ENCODE data around the gene SLAMF9.

The SLAMF9 gene

DNA sequence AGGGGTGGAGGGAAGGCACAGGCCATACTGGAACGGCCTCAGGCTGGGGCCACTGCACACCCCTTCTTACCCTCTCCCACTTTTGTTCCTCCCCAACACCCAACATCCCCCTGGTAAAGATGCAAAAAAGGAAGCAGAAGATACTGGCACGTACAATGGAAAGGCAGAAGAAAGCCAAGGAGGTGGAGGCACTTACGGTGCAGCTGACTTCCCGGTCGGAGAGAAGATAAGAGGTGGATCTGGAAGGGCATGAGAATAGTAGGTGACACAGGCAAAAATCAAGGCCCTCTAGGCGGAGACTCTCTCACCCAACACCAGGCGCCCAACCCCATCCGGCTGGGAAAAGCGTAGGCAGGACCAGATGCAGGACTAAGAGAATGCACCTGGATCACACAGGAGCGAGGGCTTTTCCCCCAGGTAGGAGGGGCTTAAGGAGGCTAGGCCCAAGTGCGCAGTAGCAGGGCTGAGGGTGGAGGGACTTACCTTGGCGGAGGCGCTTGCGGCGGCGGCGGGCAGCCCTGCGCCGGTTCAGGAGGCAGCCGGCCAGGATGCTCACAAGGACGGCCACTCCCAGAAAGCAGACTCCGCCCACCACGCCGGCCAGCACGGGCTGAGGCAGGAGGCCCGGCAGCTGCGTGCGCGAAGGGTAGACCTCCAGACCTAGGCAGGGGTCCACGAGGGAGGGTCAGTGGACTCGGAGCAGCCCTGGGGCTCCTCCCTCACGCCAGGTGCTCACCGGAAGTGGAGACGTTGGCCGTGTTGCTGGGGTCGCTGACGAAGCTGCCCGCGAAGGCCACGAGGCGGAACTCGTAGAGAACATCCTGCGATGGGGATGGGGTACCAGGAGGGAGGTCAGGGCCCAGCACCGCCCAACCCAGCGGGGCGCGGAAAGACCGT, 24.6 kb downstream of the SLAMF9 start:
- no peak for DNase-seq (ENCODE audit: low spot score)
- TF ChIP-seq, protein P1, sequence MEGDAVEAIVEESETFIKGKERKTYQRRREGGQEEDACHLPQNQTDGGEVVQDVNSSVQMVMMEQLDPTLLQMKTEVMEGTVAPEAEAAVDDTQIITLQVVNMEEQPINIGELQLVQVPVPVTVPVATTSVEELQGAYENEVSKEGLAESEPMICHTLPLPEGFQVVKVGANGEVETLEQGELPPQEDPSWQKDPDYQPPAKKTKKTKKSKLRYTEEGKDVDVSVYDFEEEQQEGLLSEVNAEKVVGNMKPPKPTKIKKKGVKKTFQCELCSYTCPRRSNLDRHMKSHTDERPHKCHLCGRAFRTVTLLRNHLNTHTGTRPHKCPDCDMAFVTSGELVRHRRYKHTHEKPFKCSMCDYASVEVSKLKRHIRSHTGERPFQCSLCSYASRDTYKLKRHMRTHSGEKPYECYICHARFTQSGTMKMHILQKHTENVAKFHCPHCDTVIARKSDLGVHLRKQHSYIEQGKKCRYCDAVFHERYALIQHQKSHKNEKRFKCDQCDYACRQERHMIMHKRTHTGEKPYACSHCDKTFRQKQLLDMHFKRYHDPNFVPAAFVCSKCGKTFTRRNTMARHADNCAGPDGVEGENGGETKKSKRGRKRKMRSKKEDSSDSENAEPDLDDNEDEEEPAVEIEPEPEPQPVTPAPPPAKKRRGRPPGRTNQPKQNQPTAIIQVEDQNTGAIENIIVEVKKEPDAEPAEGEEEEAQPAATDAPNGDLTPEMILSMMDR (IDR thresholded peaks at IDR 0.05; ENCODE audit: extremely low read depth, missing control alignments): no peak

DNA sequence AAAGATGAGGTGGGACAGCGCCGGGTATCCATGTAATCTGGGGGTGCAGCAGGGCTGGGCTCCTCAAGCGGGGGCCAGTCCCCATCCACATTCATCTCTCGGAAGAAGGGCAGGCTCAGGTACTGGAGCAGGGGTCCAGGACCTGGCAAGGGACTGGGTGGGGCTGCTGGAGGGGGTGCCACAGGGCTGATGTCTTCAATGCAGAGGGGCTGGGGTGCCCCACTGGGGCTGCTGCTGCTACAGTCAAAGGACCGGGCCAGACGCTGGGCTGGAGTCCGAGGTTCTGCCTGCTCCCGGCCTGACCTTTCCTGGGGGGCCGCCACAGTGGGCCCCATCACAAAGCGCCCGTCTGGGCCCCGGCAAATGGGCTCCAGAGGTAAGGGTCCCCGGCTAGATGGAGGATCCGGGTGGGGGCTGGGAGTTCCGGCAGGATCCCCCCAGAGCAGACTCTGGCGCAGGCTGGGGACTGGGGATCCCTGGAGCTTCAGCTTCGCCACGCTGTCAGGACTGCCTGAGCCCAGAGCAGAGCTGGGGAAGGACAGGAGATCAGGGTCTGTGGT, 25.5 kb downstream of the SLAMF9 start:
- TF ChIP-seq, protein P1 (IDR thresholded peaks at IDR 0.05; ENCODE audit: extremely low read depth, missing control alignments): no peak
- DNase-seq (ENCODE audit: low spot score): no peak

- TF ChIP-seq, protein P1 (IDR thresholded peaks at IDR 0.05; ENCODE audit: extremely low read depth, missing control alignments): no peak
- peak; percentile 53 for DNase-seq (ENCODE audit: low spot score)
Measured at GRCh38 chr1:159927849-159928431, 26.1 kb downstream of the SLAMF9 start.

DNA sequence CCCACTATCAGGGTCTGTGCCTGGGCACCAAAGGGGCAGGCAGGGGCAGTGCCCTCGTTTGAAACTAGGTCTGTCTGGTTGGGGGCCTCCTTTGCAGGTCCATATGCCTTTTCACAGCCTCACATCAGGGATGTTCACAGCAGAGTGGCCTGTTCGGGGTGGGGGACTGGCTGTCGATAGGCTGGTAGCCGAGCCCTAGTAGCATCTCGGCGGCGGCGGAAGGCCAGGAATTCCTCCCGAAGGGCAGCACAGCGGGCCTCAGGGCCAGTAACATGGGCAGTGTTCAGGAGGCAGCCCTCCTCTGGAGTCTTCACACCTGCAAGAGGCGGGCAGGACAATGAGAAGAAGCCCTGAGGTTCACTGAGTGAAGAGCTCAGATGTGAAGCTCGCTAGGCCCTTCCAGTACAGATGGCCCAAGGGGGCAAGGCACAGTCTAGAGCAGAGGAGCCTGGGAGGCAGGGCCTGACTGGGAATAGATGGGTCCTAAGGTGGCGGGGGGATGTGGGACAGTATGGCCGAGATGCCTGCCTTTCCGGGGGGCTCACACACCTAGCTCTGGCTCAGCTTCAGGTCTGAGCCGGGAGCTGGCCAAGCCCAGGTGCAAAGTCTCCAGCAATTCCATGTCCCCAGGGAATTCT, 26.7 kb downstream of the SLAMF9 start:
- no peak for DNase-seq (ENCODE audit: low spot score)
- TF ChIP-seq, protein P1 (IDR thresholded peaks at IDR 0.05; ENCODE audit: extremely low read depth, missing control alignments): no peak

DNA sequence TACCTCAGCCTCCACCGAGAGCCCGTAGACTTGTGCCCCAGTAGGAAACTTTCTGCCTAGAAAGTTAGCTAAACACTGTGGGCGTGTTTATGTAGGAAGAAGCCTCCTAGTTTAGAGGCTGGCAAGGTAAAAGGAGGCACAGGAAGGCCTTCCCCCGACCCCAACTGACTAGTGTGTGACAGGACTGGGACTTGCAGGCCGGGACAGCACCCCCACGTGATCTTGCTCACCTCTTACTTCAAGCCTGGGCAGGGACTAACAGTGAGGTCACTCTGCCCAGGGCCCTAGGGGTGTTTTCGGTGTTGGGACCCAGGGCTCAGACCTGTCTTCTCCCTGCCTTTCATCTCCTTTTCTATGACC, 28.3 kb downstream of the SLAMF9 start:
- DNase-seq (ENCODE audit: low spot score): peak; percentile 72
- TF ChIP-seq, protein P1 (IDR thresholded peaks at IDR 0.05; ENCODE audit: extremely low read depth, missing control alignments): no peak

GRCh38 chr1:159924791-159925718, 29.0 kb downstream of the SLAMF9 start, which contains the start of gene TAGLN2:
Gene TAGLN2 (minus strand): TSS chr1:159925507. CDS start chr1:159920509, 4,998 bp downstream.
- TF ChIP-seq, protein P1 (IDR thresholded peaks at IDR 0.05; ENCODE audit: extremely low read depth, missing control alignments): no peak
- DNase-seq (ENCODE audit: low spot score): peak; percentile 96
